HG03571 (cell line): ENCODE results near the gene SH2D6.
"Not testable (repeated sequence)": the region's sequence is repeated elsewhere in the genome, so short reads cannot be mapped to it uniquely, and the experiment has no call there.

Source experiments
- ATAC-seq: cut with Tn5 transposase; IDR thresholded peaks from one replicate; pipeline ENCODE4 v1.9.1; 2021; ENCODE audit not compliant: unreplicated experiment

Gene SH2D6

DNA sequence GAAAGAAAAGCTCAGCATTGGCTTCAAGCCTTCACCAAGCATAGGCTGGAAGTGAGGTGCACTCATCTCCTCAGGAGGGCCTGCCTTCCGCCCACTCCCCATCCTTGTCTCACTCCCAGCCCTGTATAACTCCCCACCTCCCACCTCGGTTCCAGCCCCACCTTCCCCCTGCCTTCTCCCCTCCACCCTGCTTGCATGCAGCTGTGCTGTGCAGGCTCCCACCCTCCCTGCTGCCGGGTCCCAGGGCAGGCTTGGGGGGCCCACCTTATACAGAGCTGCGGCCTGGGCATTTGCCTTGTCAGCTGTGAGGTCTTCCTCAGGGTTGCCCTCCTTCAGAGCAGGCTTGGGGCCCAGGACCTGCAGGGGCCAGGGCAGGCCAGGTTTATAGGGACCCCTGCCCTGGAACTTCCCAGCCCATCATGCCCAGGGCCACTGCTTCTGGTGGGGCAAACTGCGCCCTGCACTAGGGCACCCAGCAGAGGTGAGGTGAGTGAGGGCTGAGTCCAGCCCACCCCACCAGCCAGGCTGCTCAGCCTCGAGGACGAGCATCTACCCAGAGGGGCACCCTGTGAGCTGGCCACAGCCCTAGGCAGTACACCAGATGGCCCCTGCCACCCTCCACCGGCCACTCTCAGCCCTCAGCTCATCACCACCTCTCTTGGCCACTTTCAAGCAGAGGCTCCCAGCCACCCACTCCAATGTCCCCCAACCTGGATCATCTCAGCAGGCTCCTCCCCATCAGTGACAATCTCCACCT is 19.9 kb upstream of the SH2D6 start:
- no peak for ATAC-seq

DNA sequence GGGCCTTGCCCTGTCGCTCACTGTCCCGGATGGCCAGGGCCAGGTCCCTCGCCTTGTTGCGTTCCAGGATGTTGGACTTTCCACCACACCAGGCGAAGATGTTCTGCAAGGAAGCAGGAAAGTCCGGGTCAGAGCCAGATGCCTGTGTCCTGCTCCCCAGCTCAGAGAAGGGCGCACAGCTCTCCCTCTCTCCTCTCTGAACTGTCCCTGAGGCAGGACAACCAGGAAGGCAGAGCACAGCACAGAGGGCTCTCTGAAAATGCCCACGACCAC is 19.4 kb upstream of the SH2D6 start:
- no peak for ATAC-seq

GRCh38 chr2:85400023-85400422 is 18.5 kb upstream of the SH2D6 start:
- ATAC-seq, result no peak

- ATAC-seq, result no peak
These were observed 17.7 kb upstream of the SH2D6 start for GRCh38 chr2:85400541-85401463.

DNA sequence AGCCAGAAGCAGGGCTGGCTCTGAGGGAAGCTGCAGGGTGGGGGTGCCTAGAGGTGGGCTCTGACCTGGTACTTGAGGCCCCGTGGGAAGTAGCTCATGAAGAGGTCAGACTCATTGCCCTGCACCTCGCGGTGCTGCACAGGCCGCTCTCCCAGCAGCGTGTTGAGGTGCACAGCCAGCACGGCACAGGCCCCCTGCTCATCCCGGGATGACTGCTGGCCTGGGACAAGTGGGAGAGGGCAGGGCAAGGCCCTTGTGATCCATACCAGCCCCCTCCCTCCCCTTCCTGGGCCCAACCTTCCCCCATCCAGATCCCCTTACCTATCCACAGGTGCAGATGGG is 17.1 kb upstream of the SH2D6 start:
- no peak for ATAC-seq

DNA sequence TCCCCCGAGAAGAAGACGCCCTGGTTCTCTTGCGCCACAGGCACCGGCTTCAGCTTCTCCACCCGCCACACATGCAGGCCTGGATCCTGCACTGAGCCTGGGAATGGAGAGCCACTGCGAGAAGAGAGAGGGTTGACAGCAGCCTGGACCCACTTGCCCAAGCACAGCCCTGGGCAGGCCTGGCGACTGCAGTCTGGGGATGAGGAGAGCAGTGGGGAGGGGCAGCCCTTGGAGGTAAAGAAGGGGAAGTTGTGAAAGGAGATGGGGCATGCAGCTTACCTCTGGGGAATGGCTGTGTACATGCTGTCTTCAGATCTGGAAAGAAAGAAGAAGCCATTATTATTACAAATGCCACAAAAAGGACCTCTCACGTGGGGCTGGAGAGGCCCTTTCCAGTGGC is 16.7 kb upstream of the SH2D6 start:
- ATAC-seq, result no peak

- peak; percentile 58 for ATAC-seq
These were observed 13.1 kb upstream of the SH2D6 start for GRCh38 chr2:85405201-85406059.

- peak; percentile 39 for ATAC-seq
These were observed 8.5 kb upstream of the SH2D6 start, which contains the start of gene CAPG for GRCh38 chr2:85409845-85410583. TSS of gene CAPG (minus strand) at chr2:85410366. CDS start at chr2:85402145, 8,221 bp downstream.

DNA sequence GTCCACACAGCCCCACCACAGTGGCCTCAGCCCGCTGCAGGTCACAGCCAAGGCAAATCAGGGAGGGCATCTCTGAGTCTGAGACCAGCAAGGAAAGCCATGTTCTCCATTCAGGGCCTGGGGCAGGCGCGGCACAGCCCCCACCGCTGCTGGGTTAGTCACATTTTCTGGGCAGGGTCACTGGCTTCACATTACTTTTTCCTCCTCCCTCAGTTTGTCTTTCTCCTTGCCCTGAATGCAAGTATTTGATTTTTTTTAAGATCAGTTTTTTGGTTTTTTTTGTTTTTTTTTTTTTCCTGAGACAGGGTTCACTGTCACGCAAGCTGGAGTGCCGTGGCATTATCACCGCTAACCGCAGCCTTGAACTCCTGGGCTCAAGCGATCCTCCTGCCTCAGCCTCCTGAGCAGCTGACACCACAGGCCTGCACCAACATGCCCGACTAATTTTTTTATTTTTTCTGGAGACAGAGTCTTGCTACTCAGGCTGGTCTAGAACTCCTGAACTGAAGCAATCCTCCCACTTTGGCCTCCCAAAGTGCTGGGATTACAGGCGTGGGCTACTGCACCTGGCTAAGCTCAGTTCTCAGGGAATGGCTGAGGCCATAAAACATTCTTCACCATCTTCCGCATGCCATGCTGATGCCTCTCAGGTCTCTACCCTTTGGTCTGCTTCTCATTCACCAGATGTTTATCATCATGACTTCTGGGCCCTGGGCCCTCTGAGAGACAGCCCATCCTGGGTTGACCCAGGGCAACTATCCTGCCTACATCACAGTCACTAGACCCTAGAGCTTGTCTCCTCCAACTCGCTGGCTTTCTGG is 7.7 kb upstream of the SH2D6 start:
- no peak for ATAC-seq

- ATAC-seq, result no peak
These were observed 7.1 kb upstream of the SH2D6 start for GRCh38 chr2:85411405-85411748.

GRCh38 chr2:85413592-85414420 is 4.7 kb upstream of the SH2D6 start:
- ATAC-seq, result no peak

GRCh38 chr2:85414421-85414759 is 4.1 kb upstream of the SH2D6 start:
- ATAC-seq, result not testable (repeated sequence)

- ATAC-seq, result no peak
These were observed 3.6 kb upstream of the SH2D6 start for GRCh38 chr2:85414761-85415553.

- ATAC-seq, result no peak
These were observed 2.4 kb upstream of the SH2D6 start for GRCh38 chr2:85415980-85416650.

DNA sequence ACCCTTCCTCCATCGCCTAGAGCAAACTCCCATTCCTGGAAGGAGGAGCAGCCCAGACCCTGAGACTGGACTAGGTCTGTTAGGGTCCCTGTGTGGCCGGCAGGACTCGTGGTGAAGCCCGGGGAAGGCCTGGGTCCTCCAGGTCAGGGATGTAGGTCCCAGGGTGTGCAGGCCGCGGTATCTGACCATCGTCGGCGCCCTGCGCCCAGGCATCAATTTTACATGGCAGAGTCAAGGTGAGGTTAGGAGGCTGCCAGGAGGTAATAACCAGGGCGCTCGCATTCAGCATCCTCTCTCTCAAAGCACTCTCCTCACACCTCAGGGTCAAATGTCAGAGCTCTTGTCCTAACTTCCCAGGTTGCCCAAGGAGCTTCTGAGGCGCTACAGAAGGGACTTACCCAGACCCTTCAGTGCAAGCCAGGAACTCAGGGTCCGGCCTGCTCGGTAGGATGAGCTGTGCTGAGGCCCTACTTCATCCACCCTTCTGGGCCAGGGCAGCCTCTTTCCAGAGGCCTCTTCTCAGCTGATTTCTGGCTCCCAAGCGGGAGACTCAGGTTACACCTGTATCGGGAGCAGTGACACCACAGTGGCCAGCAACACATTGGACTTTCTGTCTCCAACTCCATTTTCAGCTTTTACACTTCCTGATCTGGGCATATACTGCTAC is 628 bp downstream of the SH2D6 start:
- ATAC-seq, result no peak

DNA sequence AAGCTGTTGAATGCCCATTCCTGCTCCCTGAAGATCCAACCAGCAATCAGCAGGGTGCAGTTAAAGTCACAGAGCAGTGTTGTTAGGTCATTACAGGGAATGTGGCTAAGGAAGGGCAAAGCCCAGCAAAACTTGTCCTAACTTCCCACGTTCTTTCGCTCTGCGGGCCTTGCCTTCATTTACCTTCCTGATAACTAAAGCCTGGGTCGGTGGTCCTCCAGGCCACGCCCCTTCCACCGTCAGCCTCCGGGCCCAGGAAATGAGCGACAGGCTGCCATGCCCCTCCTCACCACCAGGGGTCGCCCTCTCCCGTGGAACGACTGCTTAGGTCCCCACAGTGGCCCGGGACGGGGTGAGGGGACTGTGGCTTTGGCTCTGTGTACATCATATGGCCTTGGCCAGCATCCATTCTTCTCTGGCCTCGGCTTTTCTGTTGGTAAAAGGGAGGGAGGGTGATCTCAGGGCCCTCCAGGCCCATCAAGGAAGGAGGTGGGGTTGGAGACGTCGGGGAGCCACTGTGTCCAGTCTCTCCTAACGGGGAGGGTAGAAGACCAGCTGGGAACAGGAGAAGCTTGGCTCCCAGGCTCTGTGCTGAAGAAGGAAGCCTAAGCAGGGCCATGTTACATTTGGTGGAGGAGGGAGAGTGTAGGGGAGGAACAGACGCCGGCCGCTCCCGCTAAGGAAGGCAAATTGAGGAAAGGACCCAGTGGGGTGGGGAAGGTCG is 2.2 kb downstream of the SH2D6 start:
- ATAC-seq, result peak; percentile 54
